DOHH2 (cell line): ENCODE measurements around the gene RARA.
"Not testable (repeated sequence)": the region's sequence is repeated elsewhere in the genome, so short reads cannot be mapped to it uniquely, and the experiment has no call there.

Experiments
- CTCF ChIP-seq: fragments of 200-600 bp; sonication (generic); IDR thresholded peaks from one replicate; pipeline ENCODE4 v1.5.1; 2014; ENCODE audit warnings: antibody characterized with exemption, mild to moderate bottlenecking, low read depth, low read length; ENCODE audit not compliant: poor library complexity, severe bottlenecking
- EZH2phosphoT487 ChIP-seq: fragments of 200-600 bp; sonication (generic); IDR thresholded peaks from 2 replicates; pipeline ENCODE4 v1.6.1; 2017; ENCODE audit warnings: borderline replicate concordance, mild to moderate bottlenecking, antibody characterized with exemption, low read length, moderate library complexity, mixed read lengths

GRCh38 chr17:40375786-40376185 is 66.8 kb downstream of the RARA start:
- not testable (repeated sequence) for TF ChIP-seq EZH2phosphoT487, CTCF
